Endothelial cell of umbilical vein (primary cell): ENCODE results near the gene EXT2. TPM values are rescaled to one million over a fixed set of nuclear protein-coding genes. Genes with fewer than 3 reads are reported as not detected.

Source experiments
- BruUV-seq: library from RNA; stranded (reverse); fragments of 400-500 nt; replicated peaks from 2 replicates; lab custom pipeline; 2021; lab: Mats Ljungman, UMichigan
- CTCF ChIA-PET: fragments of 300-600, 350-600 bp; sonication (Branson Sonifier 250); formaldehyde crosslinking; loops from one replicate; lab custom pipeline; 2021; ENCODE audit warnings: antibody characterized with exemption, inconsistent platforms; lab: Charles Lee
- POLR2A ChIA-PET: fragments of 300-600, 350-600 bp; sonication (Branson Sonifier 250); formaldehyde crosslinking; loops from one replicate; lab custom pipeline; 2021; ENCODE audit warnings: antibody characterized with exemption, inconsistent platforms; lab: Charles Lee
- DNase-seq: peaks from one replicate; pipeline ENCODE4 v3.0.0-alpha.2; 2011; ENCODE audit warnings: low read depth, low spot score
- FAIRE-seq: peaks from 2 replicates; lab custom pipeline; 2011; peaks lifted over from hg19 to GRCh38; lab: Jason Lieb, UNC
- H2AFZ ChIP-seq: 2 replicates; pipeline ENCODE4 v1.6.0; 2012; ENCODE audit warnings: low read depth, low read length, control low read depth, inconsistent platforms
- H3K27ac ChIP-seq: 2 replicates; pipeline ENCODE4 v1.5.1; 2011; ENCODE audit warnings: low read depth, mild to moderate bottlenecking, control low read depth, low read length, moderate library complexity; ENCODE audit not compliant: insufficient read depth
- H3K27me3 ChIP-seq, 2 experiments: 2 replicates each; pipeline versions ENCODE4 v1.6.0 to v1.6.1; 2011; ENCODE audit warnings: low read length in 2 of 2, mixed read lengths in 1 of 2; ENCODE audit not compliant: control insufficient read depth in 2 of 2, insufficient read depth in 2 of 2
- H3K36me3 ChIP-seq, 2 experiments: 2 replicates in 1 of 2; 3 replicates in 1 of 2; pipeline ENCODE4 v1.5.1; 2011; ENCODE audit warnings: low read length in 2 of 2, mild to moderate bottlenecking in 1 of 2, moderate library complexity in 1 of 2; ENCODE audit not compliant: control insufficient read depth in 2 of 2, insufficient read depth in 2 of 2; ENCODE audit errors: extremely low read depth in 1 of 2
- H3K4me1 ChIP-seq: 3 replicates; pipeline ENCODE4 v1.5.1; 2011; ENCODE audit warnings: mild to moderate bottlenecking, low read length; ENCODE audit not compliant: control insufficient read depth, insufficient read depth; ENCODE audit errors: extremely low read depth
- H3K4me2 ChIP-seq: 2 replicates; pipeline ENCODE4 v1.6.1; 2011; ENCODE audit warnings: low read length, control low read depth, mixed read lengths; ENCODE audit not compliant: insufficient read depth
- H3K4me3 ChIP-seq, 3 experiments: fragments of 200-600 bp in 1 of 3; sonication (generic), shearing (Covaris generic) in 1 of 3; replicated peaks in 1 of 3; 2 replicates each; pipeline ENCODE4 v1.5.1; 2011 to 2016; ENCODE audit warnings: control low read depth in 3 of 3, low read length in 3 of 3, mild to moderate bottlenecking in 2 of 3, inconsistent platforms in 1 of 3, low read depth in 1 of 3, moderate library complexity in 1 of 3; ENCODE audit not compliant: insufficient read depth in 1 of 3
- H3K79me2 ChIP-seq: 2 replicates; pipeline ENCODE4 v1.6.0; 2012; ENCODE audit warnings: low read length, inconsistent platforms; ENCODE audit not compliant: control insufficient read depth, insufficient read depth
- H3K9ac ChIP-seq: replicated peaks from 2 replicates; pipeline ENCODE3; 2011; ENCODE audit warnings: low read length, control low read depth; ENCODE audit not compliant: insufficient read depth; ENCODE audit errors: extremely low read depth
- H3K9me1 ChIP-seq: replicated peaks from 3 replicates; pipeline ENCODE4 v1.6.0; 2011; ENCODE audit warnings: mild to moderate bottlenecking, low read length; ENCODE audit not compliant: control insufficient read depth, insufficient read depth; ENCODE audit errors: extremely low read depth
- H3K9me3 ChIP-seq: replicated peaks from 2 replicates; pipeline ENCODE4 v1.5.1; 2012; ENCODE audit warnings: low read length, inconsistent platforms; ENCODE audit not compliant: control insufficient read depth, insufficient read depth
- H4K20me1 ChIP-seq: replicated peaks from 2 replicates; pipeline ENCODE3; 2011; ENCODE audit warnings: mild to moderate bottlenecking, low read length; ENCODE audit not compliant: control insufficient read depth, insufficient read depth; ENCODE audit errors: extremely low read depth
- CTCF ChIP-seq, 2 donors: IDR thresholded peaks; 1 replicate in 1 of 2; 2 replicates in 1 of 2; pipeline ENCODE4 v1.5.1; 2011; ENCODE audit warnings: low read length in 2 of 2, mild to moderate bottlenecking in 2 of 2, moderate library complexity in 2 of 2, control low read depth in 1 of 2, inconsistent platforms in 1 of 2, low read depth in 1 of 2; ENCODE audit not compliant: insufficient read depth in 1 of 2; ENCODE audit errors: extremely low read depth in 1 of 2
- EZH2 ChIP-seq: IDR thresholded peaks from 2 replicates; pipeline ENCODE4 v1.6.1; 2012; ENCODE audit warnings: borderline replicate concordance, low read depth, mild to moderate bottlenecking, moderate library complexity, low read length, inconsistent platforms; ENCODE audit not compliant: severe bottlenecking
- FOS ChIP-seq: IDR thresholded peaks from 2 replicates; pipeline ENCODE4 v1.6.1; 2011; ENCODE audit warnings: mild to moderate bottlenecking, low read length, moderate library complexity, borderline replicate concordance; ENCODE audit not compliant: insufficient read depth
- GATA2 ChIP-seq: IDR thresholded peaks from 2 replicates; pipeline ENCODE4 v1.7.0; 2011; ENCODE audit warnings: low read depth, mild to moderate bottlenecking, moderate library complexity, mixed read lengths, low read length; ENCODE audit not compliant: insufficient read length, insufficient read depth
- JUN ChIP-seq: IDR thresholded peaks from 2 replicates; pipeline ENCODE4 v1.6.1; 2011; ENCODE audit warnings: borderline replicate concordance, low read depth; ENCODE audit not compliant: insufficient read length, insufficient read depth
- MAX ChIP-seq: IDR thresholded peaks from 2 replicates; pipeline ENCODE4 v1.6.1; 2011; ENCODE audit not compliant: insufficient read depth, insufficient read length
- MYC ChIP-seq: IDR thresholded peaks from one replicate; pipeline ENCODE4 v1.6.1; 2011; ENCODE audit warnings: mild to moderate bottlenecking, low read depth, low read length
- POLR2A ChIP-seq: IDR thresholded peaks from 2 replicates; pipeline ENCODE4 v1.6.1; 2012; ENCODE audit warnings: low read depth, mild to moderate bottlenecking, control low read depth, low read length
- POLR2AphosphoS5 ChIP-seq: IDR thresholded peaks from 2 replicates; pipeline ENCODE4 v1.6.1; 2012; ENCODE audit warnings: low read depth, mild to moderate bottlenecking, control low read depth, low read length, moderate library complexity; ENCODE audit not compliant: insufficient read depth
- dilution Hi-C: fragments of 300-500 bp; cut with MboI; formaldehyde crosslinking; loops from one replicate; pipeline ENCODE4 v1.15.0; 2019; ENCODE audit warnings: low sequenced_read_pairs; ENCODE audit not compliant: extremely low pct_ligation_motif_present
- intact Hi-C: fragments of 100-400 bp; cut with micrococcal nuclease; formaldehyde crosslinking; loops from one replicate; pipeline ENCODE4 v1.10.0; 2022
- polyA plus RNA-seq, 4 experiments: library from polyadenylated mRNA; depleted of rRNA in 3 of 4; stranded (reverse) in 3 of 4; unstranded in 1 of 4; fragments of >200 nt; gene quantifications; 2 replicates each; pipeline versions ENCODE4 v1.2.1 to v1.2.3, GENCODE V29; 2011 to 2012; ENCODE audit warnings: missing spikeins in 1 of 4
- total RNA-seq: library from RNA; stranded (reverse); gene quantifications from 2 replicates; pipeline ENCODE4 v1.2.3, GENCODE V29; 2021

EXT2 gene
- total and polyA plus RNA-seq, 2 donors (not counting 3 experiments of a cell fraction or from before 2014, with no cell fraction given), result 50.9 to 60.3 TPM

GRCh38 chr11:44258839-44259420 lies 163.5 kb downstream of the EXT2 start:
- Histone ChIP-seq H3K4me2 (no peak overlapping the region), H3K9ac (no peak overlapping the region), H3K4me3 (no peak overlapping the region), H3K79me2 (no peaks in the 10 kb centered on the region), H3K27me3 (no peaks in the 10 kb centered on the region), H3K36me3 (no peaks in the 10 kb centered on the region), H3K9me3 (no peaks in the 10 kb centered on the region), H3K27ac (no peak overlapping the region), H3K9me1 (no peaks in the 10 kb centered on the region), H3K4me1 (no peaks in the 10 kb centered on the region), H4K20me1 (no peaks in the 10 kb centered on the region), H2AFZ (no peak overlapping the region)
- intact Hi-C loops (no loop called here), dilution Hi-C loops (no loop called here)
- no peak for FAIRE-seq
- CTCF ChIA-PET, result interaction anchor here (0.9 to 2.1 kb wide), 3 partner anchors 27 to 126 kb away, joined by 3 to 7 read pairs (median 3); no protein-coding TSS in a partner anchor
- TF ChIP-seq JUN, result no peak
- TF ChIP-seq CTCF (IDR thresholded peaks at IDR 0.05; ENCODE audit: extremely low read depth in 1 of 2, insufficient read depth in 1 of 2, low read depth in 1 of 2, low read length in 2 of 2), result no peak
- TF ChIP-seq FOS, result no peak
- no peak for TF ChIP-seq EZH2
- no peak for TF ChIP-seq POLR2AphosphoS5
- TF ChIP-seq MYC, result no peak
- no peak for TF ChIP-seq MAX
- TF ChIP-seq POLR2A, result no peak
- TF ChIP-seq GATA2, result no peak
- POLR2A ChIA-PET, result no interaction called here
- no peak for DNase-seq
- BruUV-seq, result no TSS peak
